HEK293T (cell line): Measurements from ENCODE around the gene FARP2.

ENCODE experiments used
- CTCF ChIA-PET: fragments of 350-600 bp; formaldehyde crosslinking; extraction: SDS; loops from one replicate; lab custom pipeline; 2021; ENCODE audit warnings: antibody characterized with exemption, inconsistent platforms; lab: Yijun Ruan, JAX
- POLR2A ChIA-PET: fragments of 350-600 bp; formaldehyde crosslinking; extraction: SDS; loops from one replicate; lab custom pipeline; 2020; ENCODE audit warnings: antibody characterized with exemption, inconsistent platforms; lab: Yijun Ruan, JAX
- DNase-seq: peaks from one replicate; pipeline ENCODE4 v3.0.0; 2012; ENCODE audit warnings: mixed read lengths; ENCODE audit errors: extremely low spot score
- ARNT ChIP-seq: fragments of 450-650 bp; IDR thresholded peaks from 2 replicates; pipeline ENCODE4 v1.6.1; 2017; ENCODE audit warnings: mild to moderate bottlenecking
- BHLHE40 ChIP-seq: fragments of 450-650 bp; IDR thresholded peaks from 2 replicates; pipeline ENCODE4 v1.6.1; 2016; ENCODE audit warnings: mild to moderate bottlenecking, moderate library complexity, borderline replicate concordance
- CTBP1 ChIP-seq: fragments of 450-650 bp; IDR thresholded peaks from 2 replicates; pipeline ENCODE4 v1.6.1; 2016; ENCODE audit warnings: borderline replicate concordance
- ELF4 ChIP-seq: fragments of 450-650 bp; IDR thresholded peaks from 2 replicates; pipeline ENCODE4 v1.6.1; 2017; ENCODE audit warnings: antibody characterized with exemption
- FOXA1 ChIP-seq: fragments of 450-650 bp; IDR thresholded peaks from 2 replicates; pipeline ENCODE4 v1.6.1; 2016; ENCODE audit warnings: mild to moderate bottlenecking
- FOXK2 ChIP-seq: fragments of 450-650 bp; IDR thresholded peaks from 2 replicates; pipeline ENCODE4 v1.6.1; 2016; ENCODE audit warnings: mild to moderate bottlenecking
- FOXM1 ChIP-seq: fragments of 450-650 bp; IDR thresholded peaks from 2 replicates; pipeline ENCODE4 v1.6.1; 2017; ENCODE audit warnings: mild to moderate bottlenecking, borderline replicate concordance
- HDGF ChIP-seq: fragments of 450-650 bp; IDR thresholded peaks from 2 replicates; pipeline ENCODE4 v1.6.1; 2017; ENCODE audit warnings: antibody characterized with exemption, borderline replicate concordance
- L3MBTL2 ChIP-seq: fragments of 450-650 bp; conservative IDR thresholded peaks from 2 replicates; pipeline ENCODE4 v1.6.1; 2016; ENCODE audit warnings: mild to moderate bottlenecking
- LEF1 ChIP-seq: fragments of 450-650 bp; IDR thresholded peaks from 2 replicates; pipeline ENCODE4 v1.6.1; 2017; ENCODE audit warnings: mild to moderate bottlenecking, borderline replicate concordance
- NFRKB ChIP-seq: fragments of 450-650 bp; IDR thresholded peaks from 2 replicates; pipeline ENCODE4 v1.6.1; 2016; ENCODE audit warnings: mild to moderate bottlenecking, moderate library complexity
- SP1 ChIP-seq: fragments of 450-650 bp; IDR thresholded peaks from 2 replicates; pipeline ENCODE4 v1.6.1; 2017
- SUZ12 ChIP-seq: fragments of 450-650 bp; IDR thresholded peaks from 2 replicates; pipeline ENCODE4 v1.6.1; 2016; ENCODE audit warnings: mild to moderate bottlenecking
- TARDBP ChIP-seq: fragments of 450-650 bp; IDR thresholded peaks from 2 replicates; pipeline ENCODE4 v1.6.1; 2016
- ZNF384 ChIP-seq: fragments of 450-650 bp; IDR thresholded peaks from 2 replicates; pipeline ENCODE4 v1.6.1; 2016
- TF ChIP-seq, protein P1 (sequence below): fragments of 450-650 bp; IDR thresholded peaks from 2 replicates; pipeline ENCODE4 v1.6.1; 2016

FARP2 gene

DNA sequence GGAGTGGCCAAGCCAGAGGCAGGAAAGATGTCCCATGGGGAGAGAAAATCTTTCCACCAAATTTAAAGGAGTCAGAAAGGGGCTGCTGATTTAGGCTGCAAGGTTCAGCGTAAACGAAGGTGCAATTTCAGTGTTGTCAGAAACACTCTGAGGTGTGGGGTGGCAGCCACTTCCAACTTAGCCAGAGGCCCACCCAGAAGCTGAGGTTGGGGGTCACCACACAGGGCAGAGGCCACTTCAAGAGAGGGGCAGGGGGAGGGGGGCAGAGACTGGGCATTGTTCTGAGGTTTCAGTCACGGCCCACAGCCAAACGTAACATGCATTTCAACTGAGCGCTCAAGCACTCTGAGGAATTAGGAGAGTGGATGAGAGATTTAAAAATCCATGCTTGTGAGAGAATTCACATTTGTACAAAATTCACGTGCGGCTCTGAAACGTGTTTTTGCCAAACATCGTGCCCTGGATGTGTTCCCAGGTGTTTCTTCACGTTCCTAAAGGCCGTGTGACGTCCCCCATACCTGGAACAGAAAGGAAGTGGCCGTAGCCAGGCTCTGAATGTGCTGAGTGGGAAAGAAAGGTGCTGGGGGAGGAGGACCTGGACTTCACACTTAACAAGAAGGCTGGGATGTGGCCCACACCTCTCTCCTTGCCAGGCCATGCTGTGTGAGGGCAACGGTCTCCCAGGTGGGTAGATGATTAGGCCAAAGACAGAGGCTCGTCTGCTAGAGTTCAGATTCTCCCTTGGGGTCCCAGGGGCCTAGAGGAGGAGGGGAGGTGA is 182.9 kb downstream of the FARP2 start:
- CTCF ChIA-PET = no interaction called here
- no peak for TF ChIP-seq SUZ12
- no peak for TF ChIP-seq ELF4
- TF ChIP-seq, protein P1, sequence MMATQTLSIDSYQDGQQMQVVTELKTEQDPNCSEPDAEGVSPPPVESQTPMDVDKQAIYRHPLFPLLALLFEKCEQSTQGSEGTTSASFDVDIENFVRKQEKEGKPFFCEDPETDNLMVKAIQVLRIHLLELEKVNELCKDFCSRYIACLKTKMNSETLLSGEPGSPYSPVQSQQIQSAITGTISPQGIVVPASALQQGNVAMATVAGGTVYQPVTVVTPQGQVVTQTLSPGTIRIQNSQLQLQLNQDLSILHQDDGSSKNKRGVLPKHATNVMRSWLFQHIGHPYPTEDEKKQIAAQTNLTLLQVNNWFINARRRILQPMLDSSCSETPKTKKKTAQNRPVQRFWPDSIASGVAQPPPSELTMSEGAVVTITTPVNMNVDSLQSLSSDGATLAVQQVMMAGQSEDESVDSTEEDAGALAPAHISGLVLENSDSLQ = no peak
- TF ChIP-seq NFRKB = no peak
- no peak for TF ChIP-seq L3MBTL2
- no peak for TF ChIP-seq FOXM1
- no peak for DNase-seq
- POLR2A ChIA-PET = no interaction called here

DNA sequence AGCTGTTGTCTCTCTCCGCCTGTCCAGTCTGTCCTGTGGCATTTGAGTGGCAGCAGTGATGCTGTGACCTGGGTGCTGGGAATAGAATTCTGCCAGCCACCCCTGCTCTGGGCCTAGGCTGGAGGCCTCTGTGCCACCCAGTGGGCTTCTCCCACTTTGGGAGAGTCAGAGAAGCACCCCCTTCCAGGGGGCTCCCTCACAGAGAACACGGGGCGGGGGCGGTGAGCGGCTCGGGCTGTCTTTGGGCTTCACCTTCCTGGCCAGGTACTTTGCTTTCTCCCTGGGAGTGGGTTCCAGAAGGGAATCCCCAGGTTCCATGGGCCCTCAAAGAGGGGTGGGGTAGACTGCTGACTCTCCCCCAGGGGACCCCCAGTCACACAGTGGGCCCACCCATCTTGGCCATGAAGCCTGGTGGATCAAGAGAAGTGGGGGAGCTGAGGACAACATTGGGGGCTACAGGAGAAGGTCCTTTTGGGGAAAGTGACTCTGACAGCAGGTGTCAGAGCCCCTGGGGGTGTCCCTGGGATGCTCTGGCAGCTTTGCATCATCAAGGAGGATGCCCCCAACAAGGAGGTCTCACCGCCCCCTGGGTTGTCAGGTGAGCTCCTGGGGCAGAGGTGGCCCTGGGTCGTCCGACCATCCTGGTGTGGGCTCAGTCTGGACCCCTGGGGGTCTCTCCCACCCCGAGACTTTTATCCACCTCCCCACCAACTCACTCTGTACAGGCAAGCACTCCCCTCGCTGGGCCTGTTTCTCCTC is 183.7 kb downstream of the FARP2 start:
- CTCF ChIA-PET = no interaction called here
- no peak for TF ChIP-seq L3MBTL2
- no peak for TF ChIP-seq ELF4
- no peak for TF ChIP-seq CTBP1
- no peak for TF ChIP-seq TARDBP
- TF ChIP-seq FOXA1 = no peak
- no peak for TF ChIP-seq HDGF
- TF ChIP-seq SUZ12 = no peak
- TF ChIP-seq FOXM1 = no peak
- TF ChIP-seq BHLHE40 = no peak
- TF ChIP-seq FOXK2 = no peak
- TF ChIP-seq, protein P1 = no peak
- no peak for TF ChIP-seq ARNT
- DNase-seq = no peak
- POLR2A ChIA-PET = no interaction called here

DNA sequence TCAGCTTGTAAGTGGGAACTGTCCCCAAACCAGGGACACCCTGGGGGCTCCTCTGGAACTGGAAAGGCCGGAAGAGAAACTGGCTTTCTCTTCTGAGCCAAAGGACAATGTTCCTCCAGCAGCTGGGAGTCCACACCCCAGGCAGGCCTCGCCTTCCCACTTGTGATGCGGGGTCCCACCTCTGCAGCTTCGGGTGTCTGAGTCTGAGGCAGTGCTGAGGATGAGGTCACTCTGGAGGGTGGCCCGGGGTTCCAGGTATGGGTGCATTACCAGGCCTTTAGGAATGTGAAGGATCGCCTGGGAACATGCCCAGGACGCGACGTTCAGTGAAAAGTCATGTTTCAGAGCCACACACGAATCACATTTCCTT is 184.3 kb downstream of the FARP2 start:
- ChIA-PET CTCF (no interaction called here), POLR2A (no interaction called here)
- TF ChIP-seq SP1 (no peak), LEF1 (no peak)
- DNase-seq = no peak

DNA sequence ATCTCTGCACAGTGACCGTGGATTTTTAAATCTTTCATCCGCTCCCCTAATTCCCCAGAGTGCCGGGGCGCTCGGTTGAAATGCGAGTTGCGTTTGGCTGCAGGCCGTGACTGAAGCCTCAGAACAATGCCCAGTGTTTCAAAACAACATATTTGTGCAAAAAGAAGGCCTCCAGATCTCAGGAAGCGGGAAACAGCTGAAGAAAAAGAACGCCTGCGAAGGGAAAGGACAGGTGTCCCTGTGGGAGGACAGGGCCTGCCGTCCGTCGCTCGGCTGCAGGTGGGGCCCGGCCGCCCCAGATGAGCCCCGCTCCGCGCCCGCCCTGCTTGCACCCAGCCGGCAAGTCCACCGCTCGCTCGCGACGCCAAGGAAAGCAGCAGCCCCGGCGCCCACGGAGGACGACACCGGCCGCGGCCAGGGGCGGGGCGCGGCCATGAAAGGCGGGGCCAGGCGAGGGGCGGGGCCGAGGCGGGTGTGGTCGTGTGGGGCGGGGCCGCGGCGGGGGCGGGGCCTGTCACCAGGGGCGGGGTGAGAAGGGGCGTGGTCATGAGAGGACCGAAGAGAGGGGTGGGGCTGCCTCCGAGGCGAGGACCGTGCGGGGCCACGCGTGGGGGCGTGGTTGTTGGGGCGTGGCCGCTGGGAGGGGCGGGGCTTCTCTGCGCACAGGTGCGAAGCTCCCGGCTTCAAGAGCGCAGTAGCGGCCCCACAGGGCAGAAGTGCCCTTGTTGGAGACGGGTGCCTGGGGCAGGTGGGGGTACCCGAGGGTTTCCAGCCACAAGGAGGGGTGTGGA is 184.9 kb downstream of the FARP2 start:
- peak; percentile 98 for DNase-seq
- ChIA-PET POLR2A (no interaction called here), CTCF (no interaction called here)
- TF ChIP-seq, protein P1 = no peak
- peak; percentile 91 for TF ChIP-seq L3MBTL2

DNA sequence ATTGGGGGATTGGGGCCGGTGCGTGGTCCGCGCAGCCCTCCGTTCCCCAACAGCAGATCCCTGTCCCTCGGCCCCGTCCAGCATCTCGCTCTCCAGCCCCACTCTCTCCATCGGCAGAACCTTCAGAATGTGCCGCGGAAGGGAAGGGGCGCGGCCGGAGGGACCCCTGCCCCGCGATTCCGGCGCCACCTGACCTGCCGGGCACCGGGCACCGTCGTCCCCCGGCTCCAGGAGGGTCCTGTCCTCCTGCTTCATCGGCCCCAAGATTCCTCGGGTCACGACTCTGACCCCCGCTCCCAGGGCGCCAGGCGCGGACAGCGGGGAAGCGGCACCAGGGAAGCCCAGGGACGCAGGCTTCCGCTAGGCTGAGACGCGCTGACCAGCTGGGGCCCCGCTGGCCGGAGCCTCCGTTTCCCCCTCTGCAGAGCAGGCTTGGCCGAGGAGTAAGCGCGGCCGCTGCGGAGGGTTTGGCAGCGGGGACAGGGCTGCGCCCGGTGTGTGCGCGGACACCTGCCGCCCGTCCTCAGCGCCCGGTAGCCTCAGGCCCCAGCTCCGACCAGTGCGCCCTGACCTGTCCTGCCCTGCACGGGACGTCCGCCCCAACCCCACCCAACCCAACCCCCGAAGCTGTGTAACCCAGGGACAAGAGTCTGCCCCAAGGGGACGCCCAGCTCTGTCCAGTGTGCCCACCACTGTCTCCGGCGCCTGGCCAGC is 185.6 kb downstream of the FARP2 start:
- POLR2A ChIA-PET = no interaction called here
- TF ChIP-seq, protein P1 = no peak
- TF ChIP-seq ZNF384 (no peak), L3MBTL2 (no peak), CTBP1 (no peak), BHLHE40 (no peak), SUZ12 (no peak), FOXK2 (no peak)
- CTCF ChIA-PET = no interaction called here
- no peak for DNase-seq

DNA sequence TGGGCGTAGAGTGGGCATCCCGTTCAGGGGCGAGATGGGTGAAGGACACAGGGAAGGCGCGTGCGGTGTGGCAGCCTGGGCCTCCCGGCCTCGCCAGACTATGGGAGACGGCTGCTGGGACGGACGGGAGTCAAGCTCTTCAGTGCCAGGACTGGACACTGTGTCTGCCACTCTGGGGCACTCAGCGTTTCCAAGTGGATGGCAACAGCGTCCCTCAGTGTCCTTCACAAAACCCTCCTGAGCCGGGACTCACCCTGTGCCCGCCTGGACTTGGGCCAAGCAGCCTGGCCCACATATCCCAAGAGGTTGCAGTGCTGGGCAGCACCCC is 186.2 kb downstream of the FARP2 start:
- TF ChIP-seq ELF4 (no peak), BHLHE40 (no peak), ARNT (no peak), CTBP1 (no peak), HDGF (no peak), TARDBP (no peak), SP1 (no peak), SUZ12 (no peak), ZNF384 (no peak), LEF1 (no peak), FOXK2 (no peak), FOXA1 (no peak), NFRKB (no peak), L3MBTL2 (no peak), FOXM1 (no peak)
- TF ChIP-seq, protein P1 = no peak
- DNase-seq = no peak
- ChIA-PET CTCF (no interaction called here), POLR2A (no interaction called here)
